OCI-LY1 (cell line): ENCODE measurements around the gene SLC35F3.
"Not testable (repeated sequence)": the region's sequence is repeated elsewhere in the genome, so short reads cannot be mapped to it uniquely, and the experiment has no call there.

Experiments
- H2AFZ ChIP-seq: fragments of 200-600 bp; sonication (generic), shearing (Covaris generic); 2 replicates; pipeline ENCODE4 v1.6.0; 2014; ENCODE audit warnings: antibody characterized with exemption, mild to moderate bottlenecking, low read length
- H3F3A ChIP-seq: fragments of 200-600 bp; sonication (generic), shearing (Covaris generic); 2 replicates; pipeline ENCODE4 v1.6.0; 2014; ENCODE audit warnings: mild to moderate bottlenecking, antibody characterized with exemption, low read length, moderate library complexity; ENCODE audit not compliant: insufficient read depth
- H3K27ac ChIP-seq: fragments of 200-600 bp; sonication (generic); 2 replicates; pipeline ENCODE4 v1.5.1; 2014; ENCODE audit warnings: low read length, mixed run types, mild to moderate bottlenecking, low read depth; ENCODE audit not compliant: poor library complexity, severe bottlenecking
- H3K27me3 ChIP-seq: fragments of 200-600 bp; sonication (generic); 2 replicates; pipeline ENCODE4 v1.6.0; 2014; ENCODE audit warnings: antibody characterized with exemption, mild to moderate bottlenecking, low read length, moderate library complexity; ENCODE audit not compliant: insufficient read depth
- H3K36me3 ChIP-seq: fragments of 200-600 bp; sonication (generic); 2 replicates; pipeline ENCODE4 v1.6.1; 2014; ENCODE audit warnings: mild to moderate bottlenecking, antibody characterized with exemption, low read length, moderate library complexity, mixed read lengths; ENCODE audit not compliant: insufficient read depth
- H3K4me1 ChIP-seq: fragments of 200-600 bp; sonication (generic); 2 replicates; pipeline ENCODE4 v1.5.1; 2014; ENCODE audit warnings: mild to moderate bottlenecking, low read length, moderate library complexity; ENCODE audit not compliant: insufficient read depth, severe bottlenecking
- H3K4me2 ChIP-seq: fragments of 200-600 bp; sonication (generic), shearing (Covaris generic); 2 replicates; pipeline ENCODE4 v1.6.1; 2014; ENCODE audit warnings: low read length
- H3K4me3 ChIP-seq: fragments of 200-600 bp; sonication (generic); 2 replicates; pipeline ENCODE4 v1.5.1; 2014; ENCODE audit warnings: low read length, low read depth, mild to moderate bottlenecking, mixed read lengths; ENCODE audit not compliant: poor library complexity, severe bottlenecking
- H3K79me2 ChIP-seq: fragments of 200-600 bp; shearing (Covaris generic); 2 replicates; pipeline ENCODE4 v1.6.1; 2016; ENCODE audit warnings: mixed run types, low read length, mixed read lengths; ENCODE audit not compliant: insufficient read depth
- H3K9ac ChIP-seq: fragments of 200-600 bp; sonication (generic), shearing (Covaris generic); 2 replicates; pipeline ENCODE4 v1.6.1; 2014; ENCODE audit warnings: mild to moderate bottlenecking, low read length, mixed read lengths
- H3K9me2 ChIP-seq: fragments of 200-600 bp; sonication (generic), shearing (Covaris generic); 2 replicates; pipeline ENCODE4 v1.6.1; 2014; ENCODE audit warnings: low read depth, mild to moderate bottlenecking, low read length, mixed read lengths
- H3K9me3 ChIP-seq: fragments of 200-600 bp; shearing (Covaris generic); 2 replicates; pipeline ENCODE4 v1.6.1; 2014; ENCODE audit warnings: low read length, mixed read lengths
- H4K20me1 ChIP-seq: fragments of 200-600 bp; sonication (generic), shearing (Covaris generic); 2 replicates; pipeline ENCODE4 v1.6.0; 2016; ENCODE audit warnings: mild to moderate bottlenecking, low read length; ENCODE audit not compliant: insufficient read depth
- EZH2 ChIP-seq: fragments of 200-600 bp; sonication (generic), shearing (Covaris generic); IDR thresholded peaks from 2 replicates; pipeline ENCODE4 v1.8.0; 2017; ENCODE audit warnings: borderline replicate concordance, mixed run types, mild to moderate bottlenecking, antibody characterized with exemption, low read length, moderate library complexity, mixed read lengths
- TF ChIP-seq, protein P1 (sequence below): fragments of 200-600 bp; sonication (generic), shearing (Covaris generic); IDR thresholded peaks from 2 replicates; pipeline ENCODE4 v1.5.1; 2017; ENCODE audit warnings: mild to moderate bottlenecking, antibody characterized with exemption, low read length, moderate library complexity, mixed read lengths

Gene SLC35F3

GRCh38 chr1:234173968-234174367, 269.5 kb downstream of the SLC35F3 start:
- Histone ChIP-seq H3K79me2 (no peaks in the 10 kb centered on the region), H3K27ac (no peak overlapping the region), H3K9me2 (no peaks in the 10 kb centered on the region), H3K9ac (no peak overlapping the region), H3K4me3 (no peak overlapping the region), H4K20me1 (no peaks in the 10 kb centered on the region), H3K27me3 (no peaks in the 10 kb centered on the region), H3K4me2 (no peak overlapping the region), H3K4me1 (no peaks in the 10 kb centered on the region), H3F3A (no peaks in the 10 kb centered on the region), H2AFZ (no peak overlapping the region), H3K36me3 (no peaks in the 10 kb centered on the region), H3K9me3 (no peaks in the 10 kb centered on the region)
- no peak for TF ChIP-seq EZH2
- TF ChIP-seq, protein P1, sequence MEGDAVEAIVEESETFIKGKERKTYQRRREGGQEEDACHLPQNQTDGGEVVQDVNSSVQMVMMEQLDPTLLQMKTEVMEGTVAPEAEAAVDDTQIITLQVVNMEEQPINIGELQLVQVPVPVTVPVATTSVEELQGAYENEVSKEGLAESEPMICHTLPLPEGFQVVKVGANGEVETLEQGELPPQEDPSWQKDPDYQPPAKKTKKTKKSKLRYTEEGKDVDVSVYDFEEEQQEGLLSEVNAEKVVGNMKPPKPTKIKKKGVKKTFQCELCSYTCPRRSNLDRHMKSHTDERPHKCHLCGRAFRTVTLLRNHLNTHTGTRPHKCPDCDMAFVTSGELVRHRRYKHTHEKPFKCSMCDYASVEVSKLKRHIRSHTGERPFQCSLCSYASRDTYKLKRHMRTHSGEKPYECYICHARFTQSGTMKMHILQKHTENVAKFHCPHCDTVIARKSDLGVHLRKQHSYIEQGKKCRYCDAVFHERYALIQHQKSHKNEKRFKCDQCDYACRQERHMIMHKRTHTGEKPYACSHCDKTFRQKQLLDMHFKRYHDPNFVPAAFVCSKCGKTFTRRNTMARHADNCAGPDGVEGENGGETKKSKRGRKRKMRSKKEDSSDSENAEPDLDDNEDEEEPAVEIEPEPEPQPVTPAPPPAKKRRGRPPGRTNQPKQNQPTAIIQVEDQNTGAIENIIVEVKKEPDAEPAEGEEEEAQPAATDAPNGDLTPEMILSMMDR: no peak

- Histone ChIP-seq H4K20me1 (no peaks in the 10 kb centered on the region), H3K27me3 (no peaks in the 10 kb centered on the region), H3F3A (no peaks in the 10 kb centered on the region), H3K9ac (no peak overlapping the region), H3K4me1 (no peaks in the 10 kb centered on the region), H3K27ac (no peak overlapping the region), H3K4me2 (no peak overlapping the region), H3K9me3 (no peaks in the 10 kb centered on the region), H3K9me2 (no peaks in the 10 kb centered on the region), H3K79me2 (no peaks in the 10 kb centered on the region), H3K36me3 (no peaks in the 10 kb centered on the region), H3K4me3 (no peak overlapping the region), H2AFZ (no peak overlapping the region)
- no peak for TF ChIP-seq EZH2
- TF ChIP-seq, protein P1: no peak
Measured at GRCh38 chr1:234175363-234175762, 270.9 kb downstream of the SLC35F3 start.

DNA sequence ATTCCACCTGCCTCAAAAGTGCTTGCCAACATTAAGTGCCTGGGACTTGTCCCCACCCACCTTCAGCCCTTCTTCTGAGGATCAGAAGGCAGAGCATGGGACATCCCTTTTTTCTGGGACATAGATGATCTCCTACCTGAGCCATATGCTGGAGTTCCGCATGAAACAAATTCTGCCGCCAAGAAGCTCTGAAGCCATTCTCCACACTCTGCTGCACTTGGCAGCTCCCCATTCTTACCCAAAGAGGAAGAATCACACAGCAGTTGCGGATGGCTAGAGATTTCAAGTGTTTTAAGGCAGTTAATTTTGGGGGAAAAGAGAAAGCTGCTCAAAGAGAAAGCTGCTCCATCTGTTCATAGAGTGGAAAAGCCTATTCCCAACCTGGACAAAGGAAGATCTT, 271.5 kb downstream of the SLC35F3 start:
- no peaks in the 10 kb centered on the region for H3F3A ChIP-seq
- H4K20me1 ChIP-seq: no peaks in the 10 kb centered on the region
- no peak overlapping the region for H2AFZ ChIP-seq
- TF ChIP-seq EZH2: no peak
- TF ChIP-seq, protein P1: no peak
- no peak overlapping the region for H3K4me3 ChIP-seq
- no peaks in the 10 kb centered on the region for H3K27me3 ChIP-seq
- no peaks in the 10 kb centered on the region for H3K9me3 ChIP-seq
- H3K4me1 ChIP-seq: no peaks in the 10 kb centered on the region
- no peaks in the 10 kb centered on the region for H3K9me2 ChIP-seq
- no peak overlapping the region for H3K4me2 ChIP-seq
- H3K36me3 ChIP-seq: no peaks in the 10 kb centered on the region
- no peak overlapping the region for H3K27ac ChIP-seq
- H3K79me2 ChIP-seq: no peaks in the 10 kb centered on the region
- no peak overlapping the region for H3K9ac ChIP-seq

DNA sequence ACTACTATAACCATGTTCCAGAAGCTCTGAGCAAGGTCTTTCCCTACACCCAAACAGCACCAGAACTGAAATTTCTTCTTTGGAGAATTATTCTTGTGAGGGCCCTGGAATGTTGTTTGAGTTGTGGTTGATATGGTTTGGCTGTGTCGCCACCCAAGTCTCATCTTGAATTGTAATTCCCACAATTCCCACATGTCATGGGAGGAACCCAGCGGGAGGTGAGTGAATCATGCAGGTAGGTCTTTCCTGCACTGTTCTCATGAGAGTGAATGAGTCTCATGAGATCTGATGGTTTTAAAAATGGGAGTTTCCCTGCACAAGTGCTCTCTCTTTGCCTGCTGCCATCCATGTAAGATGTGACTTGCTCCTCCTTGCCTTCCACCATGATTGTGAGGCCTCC, 272.4 kb downstream of the SLC35F3 start:
- not testable (repeated sequence) for H3K9ac ChIP-seq, H3K27me3 ChIP-seq, H3K4me3 ChIP-seq, H2AFZ ChIP-seq, H3K79me2 ChIP-seq, H4K20me1 ChIP-seq, H3K9me2 ChIP-seq, H3K36me3 ChIP-seq, H3K4me1 ChIP-seq, H3K4me2 ChIP-seq, H3F3A ChIP-seq, H3K9me3 ChIP-seq, H3K27ac ChIP-seq
